ENCODE results near the gene AMMECR1.

AMMECR1 gene

DNA sequence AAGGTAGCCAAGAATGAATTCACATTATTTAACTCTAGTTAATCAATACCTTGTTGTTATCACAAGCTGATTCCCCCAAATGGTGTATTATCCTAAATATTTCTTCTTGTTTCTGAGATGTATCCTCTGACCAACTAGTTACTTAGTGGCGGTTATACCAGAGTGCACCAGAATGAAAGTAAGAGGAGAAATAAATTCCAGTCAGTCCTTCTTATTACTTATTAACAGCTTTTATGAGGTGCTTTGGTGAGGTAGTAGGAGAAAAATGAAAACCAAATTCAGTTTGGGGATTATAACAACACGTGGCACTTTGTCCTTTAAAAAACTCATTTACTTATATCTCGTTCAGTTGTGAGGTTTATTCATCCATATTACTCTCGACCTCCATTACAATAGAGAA lies 101.9 kb downstream of the AMMECR1 start:
- no peak for DNase-seq (ENCODE audit: low read depth, low spot score)
- H3K4me3 ChIP-seq (ENCODE audit: low read depth, low read length), result no peak overlapping the region
- in situ Hi-C loops (cut with HindIII; ENCODE audit: low sequenced_read_pairs), result no loop called here
- TF ChIP-seq, protein P1, sequence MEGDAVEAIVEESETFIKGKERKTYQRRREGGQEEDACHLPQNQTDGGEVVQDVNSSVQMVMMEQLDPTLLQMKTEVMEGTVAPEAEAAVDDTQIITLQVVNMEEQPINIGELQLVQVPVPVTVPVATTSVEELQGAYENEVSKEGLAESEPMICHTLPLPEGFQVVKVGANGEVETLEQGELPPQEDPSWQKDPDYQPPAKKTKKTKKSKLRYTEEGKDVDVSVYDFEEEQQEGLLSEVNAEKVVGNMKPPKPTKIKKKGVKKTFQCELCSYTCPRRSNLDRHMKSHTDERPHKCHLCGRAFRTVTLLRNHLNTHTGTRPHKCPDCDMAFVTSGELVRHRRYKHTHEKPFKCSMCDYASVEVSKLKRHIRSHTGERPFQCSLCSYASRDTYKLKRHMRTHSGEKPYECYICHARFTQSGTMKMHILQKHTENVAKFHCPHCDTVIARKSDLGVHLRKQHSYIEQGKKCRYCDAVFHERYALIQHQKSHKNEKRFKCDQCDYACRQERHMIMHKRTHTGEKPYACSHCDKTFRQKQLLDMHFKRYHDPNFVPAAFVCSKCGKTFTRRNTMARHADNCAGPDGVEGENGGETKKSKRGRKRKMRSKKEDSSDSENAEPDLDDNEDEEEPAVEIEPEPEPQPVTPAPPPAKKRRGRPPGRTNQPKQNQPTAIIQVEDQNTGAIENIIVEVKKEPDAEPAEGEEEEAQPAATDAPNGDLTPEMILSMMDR (IDR thresholded peaks at IDR 0.05; ENCODE audit: low read depth, low read length), result no peak

DNA sequence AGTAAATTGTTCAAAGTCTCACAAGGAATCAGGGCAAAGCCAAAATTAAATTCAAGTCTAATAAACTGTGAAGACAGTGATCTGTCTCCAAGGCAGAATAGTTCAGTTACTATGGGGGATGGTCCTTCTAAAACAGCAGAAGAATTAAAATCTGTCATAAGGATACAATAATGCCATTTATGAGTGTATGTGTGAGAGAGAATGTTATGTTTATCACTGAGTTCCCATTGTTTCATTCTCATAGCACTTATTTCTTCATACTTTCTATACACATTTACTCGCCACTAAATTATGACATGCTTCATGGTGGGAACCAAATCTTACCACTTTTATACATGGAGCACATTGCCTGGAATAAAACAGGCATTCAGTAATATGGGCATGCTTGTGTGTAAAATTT lies 102.5 kb downstream of the AMMECR1 start:
- TF ChIP-seq, protein P1 (IDR thresholded peaks at IDR 0.05; ENCODE audit: low read depth, low read length), result no peak
- H3K4me3 ChIP-seq (ENCODE audit: low read depth, low read length), result no peak overlapping the region
- DNase-seq (ENCODE audit: low read depth, low spot score), result no peak
- in situ Hi-C loops (cut with HindIII; ENCODE audit: low sequenced_read_pairs), result no loop called here

DNA sequence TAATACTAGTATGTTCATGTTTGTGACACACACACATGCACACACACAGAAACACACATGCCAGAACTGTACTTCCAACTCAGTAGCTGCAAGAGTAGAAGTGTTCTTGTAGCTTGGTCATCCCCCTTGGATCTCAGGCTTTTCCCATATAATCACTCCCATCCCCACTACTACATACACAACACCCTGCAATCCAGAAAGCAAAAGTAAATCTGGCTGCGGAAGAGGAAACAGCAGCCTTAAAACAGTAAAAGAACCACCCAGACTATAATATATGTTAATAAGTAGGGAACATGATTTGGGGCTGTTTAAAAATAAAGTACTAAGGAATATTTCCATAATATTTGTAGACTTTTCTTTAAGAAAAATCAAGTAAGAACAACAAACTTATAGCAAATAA lies 103.2 kb downstream of the AMMECR1 start:
- TF ChIP-seq, protein P1 (IDR thresholded peaks at IDR 0.05; ENCODE audit: low read depth, low read length), result no peak
- DNase-seq (ENCODE audit: low read depth, low spot score), result no peak
- no peak overlapping the region for H3K4me3 ChIP-seq (ENCODE audit: low read depth, low read length)
- in situ Hi-C loops (cut with HindIII; ENCODE audit: low sequenced_read_pairs), result no loop called here

DNA sequence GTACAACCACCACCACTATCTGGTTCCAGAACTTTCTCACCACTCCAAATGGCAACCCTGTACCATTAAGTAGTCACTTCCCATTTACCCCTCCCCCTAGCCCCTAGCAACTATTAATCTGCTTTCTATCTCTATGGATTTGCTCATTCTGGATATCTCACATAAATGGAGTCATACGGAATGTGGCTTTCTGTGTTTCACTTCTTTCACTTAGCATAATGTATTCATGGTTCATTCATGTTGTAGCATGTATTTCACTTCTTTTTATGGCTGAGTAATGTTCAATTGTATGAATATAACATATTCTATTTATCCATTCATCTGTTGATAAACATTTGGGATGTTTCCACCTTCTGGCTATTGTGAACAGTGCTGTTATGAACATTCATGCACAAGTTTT lies 104.7 kb downstream of the AMMECR1 start:
- in situ Hi-C loops (cut with HindIII; ENCODE audit: low sequenced_read_pairs), result no loop called here
- no peak for DNase-seq (ENCODE audit: low read depth, low spot score)
- TF ChIP-seq, protein P1 (IDR thresholded peaks at IDR 0.05; ENCODE audit: low read depth, low read length), result no peak
- H3K4me3 ChIP-seq (ENCODE audit: low read depth, low read length), result no peak overlapping the region

DNA sequence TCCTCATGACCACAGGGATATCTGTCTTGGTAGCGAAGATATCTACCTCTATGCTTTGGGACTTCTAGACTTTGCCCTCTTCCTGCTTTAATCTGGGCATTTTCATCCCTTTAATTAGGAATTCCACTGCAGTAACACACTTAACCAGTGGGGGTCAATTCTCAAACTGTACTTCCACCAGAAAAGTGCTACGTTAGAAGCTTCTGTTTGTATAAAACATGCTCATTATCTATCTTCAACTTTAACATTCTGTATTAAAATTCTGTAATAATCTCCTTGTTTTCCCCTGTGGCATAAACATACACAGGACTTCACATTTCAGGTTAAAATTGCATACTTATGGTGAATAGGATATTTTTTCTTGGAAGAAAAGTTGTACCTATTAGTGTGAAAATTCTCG lies 105.6 kb downstream of the AMMECR1 start:
- TF ChIP-seq, protein P1 (IDR thresholded peaks at IDR 0.05; ENCODE audit: low read depth, low read length), result peak; percentile 23
- in situ Hi-C loops (cut with HindIII; ENCODE audit: low sequenced_read_pairs), result no loop called here
- no peak for DNase-seq (ENCODE audit: low read depth, low spot score)
- H3K4me3 ChIP-seq (ENCODE audit: low read depth, low read length), result no peak overlapping the region

DNA sequence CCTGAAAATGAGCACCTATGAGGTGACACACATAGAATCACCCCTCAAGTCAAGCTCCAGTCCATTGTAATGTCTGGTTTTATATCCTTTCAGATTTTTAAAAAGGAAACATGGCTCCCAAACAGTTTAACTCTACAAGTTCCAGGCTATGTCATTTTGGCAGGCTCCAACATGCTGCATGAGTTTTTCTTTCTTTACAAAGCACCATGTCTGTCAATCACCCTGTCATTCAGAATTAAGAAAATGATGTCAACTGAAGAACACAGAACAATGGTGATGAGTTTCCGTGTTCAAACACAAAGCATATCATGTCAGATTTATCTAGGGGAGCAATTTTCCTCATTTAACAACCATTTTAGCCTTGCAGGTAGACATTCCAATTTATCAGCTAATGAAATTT lies 106.5 kb downstream of the AMMECR1 start:
- in situ Hi-C loops (cut with HindIII; ENCODE audit: low sequenced_read_pairs), result no loop called here
- no peak overlapping the region for H3K4me3 ChIP-seq (ENCODE audit: low read depth, low read length)
- no peak for DNase-seq (ENCODE audit: low read depth, low spot score)
- TF ChIP-seq, protein P1 (IDR thresholded peaks at IDR 0.05; ENCODE audit: low read depth, low read length), result no peak
